ENCODE measurements around the gene SMIM9.
A peak's percentile ranks its signal among the peaks of the same experiment; 100 is the strongest.

The SMIM9 gene

GRCh38 chrX:154813801-154814200, 20.7 kb downstream of the SMIM9 start:
- no peak for DNase-seq

GRCh38 chrX:154812341-154813101, 21.9 kb downstream of the SMIM9 start:
- no peak for DNase-seq

GRCh38 chrX:154809939-154810665, 24.4 kb downstream of the SMIM9 start:
- DNase-seq = no peak

- no peak for DNase-seq
These were observed 27.5 kb downstream of the SMIM9 start for GRCh38 chrX:154806837-154807501.

- no peak for DNase-seq
These were observed 28.8 kb downstream of the SMIM9 start for GRCh38 chrX:154805696-154806091.

GRCh38 chrX:154804957-154805695, 29.3 kb downstream of the SMIM9 start, which contains the start of gene MPP1:
MPP1 (minus strand) TSS chrX:154805485; CDS start chrX:154805373, 112 bp downstream.
- peak; percentile 57 to 62 for DNase-seq

GRCh38 chrX:154804261-154804956, 30.1 kb downstream of the SMIM9 start:
- DNase-seq = no peak

- no peak for DNase-seq
These were observed 31.5 kb downstream of the SMIM9 start for GRCh38 chrX:154802947-154803346.

GRCh38 chrX:154800478-154801210, 33.8 kb downstream of the SMIM9 start:
- DNase-seq = no peak

GRCh38 chrX:154799556-154800348, 34.7 kb downstream of the SMIM9 start:
- DNase-seq = no peak

- no peak for DNase-seq
These were observed 37.5 kb downstream of the SMIM9 start for GRCh38 chrX:154797006-154797405.

- no peak for DNase-seq
These were observed 39.4 kb downstream of the SMIM9 start for GRCh38 chrX:154795016-154795415.

GRCh38 chrX:154793084-154793795, 41.2 kb downstream of the SMIM9 start:
- DNase-seq = no peak

- DNase-seq = no peak
These were observed 42.5 kb downstream of the SMIM9 start for GRCh38 chrX:154791939-154792338.

- no peak for DNase-seq
These were observed 43.0 kb downstream of the SMIM9 start for GRCh38 chrX:154791467-154791866.

GRCh38 chrX:154785716-154786115, 48.7 kb downstream of the SMIM9 start:
- DNase-seq = no peak

- DNase-seq = no peak
These were observed 50.1 kb downstream of the SMIM9 start for GRCh38 chrX:154784149-154784995.

- DNase-seq = no peak
These were observed 53.5 kb downstream of the SMIM9 start for GRCh38 chrX:154780968-154781367.

- DNase-seq = no peak
These were observed 55.2 kb downstream of the SMIM9 start for GRCh38 chrX:154779261-154779660.

Data from stimulated activated CD4-positive, alpha-beta T cell treated with anti-CD3 and anti-CD28 coated beads, Interleukin-2, amount 100 ng/mL, for 48 hours (primary cell).